OCI-LY3 (cell line): Measurements from ENCODE around the gene SFRP5.

Source experiments
- H2AFZ ChIP-seq: fragments of 200-600, 300-600 bp; shearing (Covaris generic); 2 replicates; pipeline ENCODE4 v1.6.0; 2014; ENCODE audit warnings: antibody characterized with exemption, low read depth, low read length
- H3K27ac ChIP-seq: fragments of 200-600, 300-600 bp; sonication (generic); 2 replicates; pipeline ENCODE4 v1.5.1; 2014; ENCODE audit warnings: mild to moderate bottlenecking, low read length, moderate library complexity, mixed read lengths
- H3K27me3 ChIP-seq: fragments of 200-600, 300-600 bp; sonication (generic); 2 replicates; pipeline ENCODE4 v1.6.1; 2014; ENCODE audit warnings: low read depth, low read length, mixed read lengths
- H3K36me3 ChIP-seq: fragments of 200-600, 300-600 bp; sonication (generic); replicated peaks from 2 replicates; pipeline ENCODE3; 2014; ENCODE audit warnings: low read depth, low read length, mixed read lengths
- H3K4me1 ChIP-seq: fragments of 300-600, 200-600 bp; sonication (generic); 2 replicates; pipeline ENCODE4 v1.6.1; 2014; ENCODE audit warnings: low read length, mixed read lengths
- H3K4me2 ChIP-seq: fragments of 200-600, 300-600 bp; sonication (generic); 2 replicates; pipeline ENCODE4 v1.6.1; 2014; ENCODE audit warnings: low read length, mixed read lengths
- H3K4me3 ChIP-seq: fragments of 300-600, 200-600 bp; sonication (generic); 2 replicates; pipeline ENCODE4 v1.5.1; 2014; ENCODE audit warnings: antibody characterized with exemption, mild to moderate bottlenecking, low read length, moderate library complexity
- H3K79me2 ChIP-seq: fragments of 300-600, 200-600 bp; shearing (Covaris generic); 2 replicates; pipeline ENCODE4 v1.6.1; 2014; ENCODE audit warnings: mild to moderate bottlenecking, low read length, mixed read lengths
- H3K9ac ChIP-seq: fragments of 300-600, 200-600 bp; shearing (Covaris generic); 2 replicates; pipeline ENCODE4 v1.6.0; 2014; ENCODE audit warnings: mild to moderate bottlenecking, low read length, moderate library complexity
- H3K9me3 ChIP-seq: fragments of 200-600, 300-600 bp; shearing (Covaris generic); 2 replicates; pipeline ENCODE4 v1.6.1; 2014; ENCODE audit warnings: low read length, mixed read lengths; ENCODE audit not compliant: insufficient read depth
- H4K20me1 ChIP-seq: fragments of 200-600, 300-600 bp; sonication (generic); 2 replicates; pipeline ENCODE4 v1.6.1; 2016; ENCODE audit warnings: low read length, mixed read lengths; ENCODE audit not compliant: insufficient read depth
- EZH2phosphoT487 ChIP-seq: fragments of 200-600 bp; shearing (Covaris generic); IDR thresholded peaks from 2 replicates; pipeline ENCODE4 v1.6.1; 2018; ENCODE audit warnings: antibody characterized with exemption, mixed run types, low read depth
- TF ChIP-seq, protein P1 (sequence below): fragments of 200-600, 300-600 bp; sonication (generic); IDR thresholded peaks from 2 replicates; pipeline ENCODE4 v1.5.1; 2014; ENCODE audit warnings: antibody characterized with exemption, low read length, low read depth

Gene SFRP5

DNA sequence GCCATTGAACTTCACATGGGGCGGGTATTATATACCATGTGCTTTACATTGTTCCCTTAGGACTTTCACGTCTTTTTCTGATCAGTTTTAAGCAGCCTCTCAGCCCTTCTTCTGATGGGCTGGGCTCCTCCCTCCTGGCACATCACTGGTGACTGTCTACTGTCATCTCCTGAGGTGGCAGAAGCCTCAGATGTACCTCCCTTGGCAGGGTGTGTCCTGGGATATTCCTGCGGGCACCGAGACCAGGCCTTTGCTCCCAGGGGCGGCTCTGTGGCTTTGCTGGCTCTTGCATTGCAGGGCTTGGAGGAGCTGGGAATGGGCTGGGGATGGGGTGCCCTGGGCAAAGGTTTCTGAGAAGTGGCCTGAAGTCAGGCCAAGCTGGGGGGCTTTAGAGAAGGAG is 43.2 kb upstream of the SFRP5 start:
- Histone ChIP-seq H4K20me1 (no peaks in the 10 kb centered on the region), H3K79me2 (no peaks in the 10 kb centered on the region), H3K36me3 (no peaks in the 10 kb centered on the region), H2AFZ (no peak overlapping the region), H3K4me2 (no peak overlapping the region), H3K27ac (no peak overlapping the region), H3K4me1 (no peaks in the 10 kb centered on the region), H3K9ac (no peak overlapping the region), H3K4me3 (no peak overlapping the region), H3K27me3 (no peaks in the 10 kb centered on the region), H3K9me3 (no peaks in the 10 kb centered on the region)
- TF ChIP-seq, protein P1, sequence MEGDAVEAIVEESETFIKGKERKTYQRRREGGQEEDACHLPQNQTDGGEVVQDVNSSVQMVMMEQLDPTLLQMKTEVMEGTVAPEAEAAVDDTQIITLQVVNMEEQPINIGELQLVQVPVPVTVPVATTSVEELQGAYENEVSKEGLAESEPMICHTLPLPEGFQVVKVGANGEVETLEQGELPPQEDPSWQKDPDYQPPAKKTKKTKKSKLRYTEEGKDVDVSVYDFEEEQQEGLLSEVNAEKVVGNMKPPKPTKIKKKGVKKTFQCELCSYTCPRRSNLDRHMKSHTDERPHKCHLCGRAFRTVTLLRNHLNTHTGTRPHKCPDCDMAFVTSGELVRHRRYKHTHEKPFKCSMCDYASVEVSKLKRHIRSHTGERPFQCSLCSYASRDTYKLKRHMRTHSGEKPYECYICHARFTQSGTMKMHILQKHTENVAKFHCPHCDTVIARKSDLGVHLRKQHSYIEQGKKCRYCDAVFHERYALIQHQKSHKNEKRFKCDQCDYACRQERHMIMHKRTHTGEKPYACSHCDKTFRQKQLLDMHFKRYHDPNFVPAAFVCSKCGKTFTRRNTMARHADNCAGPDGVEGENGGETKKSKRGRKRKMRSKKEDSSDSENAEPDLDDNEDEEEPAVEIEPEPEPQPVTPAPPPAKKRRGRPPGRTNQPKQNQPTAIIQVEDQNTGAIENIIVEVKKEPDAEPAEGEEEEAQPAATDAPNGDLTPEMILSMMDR: no peak
- no peak for TF ChIP-seq EZH2phosphoT487

DNA sequence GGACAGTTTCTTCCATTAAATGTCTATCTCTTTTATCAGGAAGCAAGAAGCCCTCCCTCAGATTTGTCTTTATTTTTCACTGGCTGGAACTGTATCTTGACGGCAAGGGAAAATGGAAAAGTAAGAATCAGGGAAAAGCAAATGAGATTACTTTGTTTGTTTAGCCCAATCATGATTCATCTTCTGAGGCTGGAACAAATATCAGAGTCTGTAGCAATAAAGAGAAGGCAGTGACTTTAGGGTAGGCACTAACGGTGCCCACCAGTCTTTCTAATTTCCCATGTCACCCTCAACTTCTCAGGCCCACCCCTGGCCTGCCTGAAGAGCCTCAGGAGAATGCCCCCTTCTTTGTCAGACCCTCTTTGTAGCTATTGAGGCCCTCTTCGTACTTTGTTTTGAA is 41.5 kb upstream of the SFRP5 start:
- H3K4me3 ChIP-seq: no peak overlapping the region
- TF ChIP-seq EZH2phosphoT487: no peak
- TF ChIP-seq, protein P1: no peak
- no peak overlapping the region for H3K4me2 ChIP-seq
- no peaks in the 10 kb centered on the region for H3K9me3 ChIP-seq
- H3K4me1 ChIP-seq: no peaks in the 10 kb centered on the region
- no peaks in the 10 kb centered on the region for H3K79me2 ChIP-seq
- H3K27ac ChIP-seq: no peak overlapping the region
- H2AFZ ChIP-seq: no peak overlapping the region
- no peaks in the 10 kb centered on the region for H3K27me3 ChIP-seq
- H4K20me1 ChIP-seq: no peaks in the 10 kb centered on the region
- H3K36me3 ChIP-seq: no peaks in the 10 kb centered on the region
- H3K9ac ChIP-seq: no peak overlapping the region

DNA sequence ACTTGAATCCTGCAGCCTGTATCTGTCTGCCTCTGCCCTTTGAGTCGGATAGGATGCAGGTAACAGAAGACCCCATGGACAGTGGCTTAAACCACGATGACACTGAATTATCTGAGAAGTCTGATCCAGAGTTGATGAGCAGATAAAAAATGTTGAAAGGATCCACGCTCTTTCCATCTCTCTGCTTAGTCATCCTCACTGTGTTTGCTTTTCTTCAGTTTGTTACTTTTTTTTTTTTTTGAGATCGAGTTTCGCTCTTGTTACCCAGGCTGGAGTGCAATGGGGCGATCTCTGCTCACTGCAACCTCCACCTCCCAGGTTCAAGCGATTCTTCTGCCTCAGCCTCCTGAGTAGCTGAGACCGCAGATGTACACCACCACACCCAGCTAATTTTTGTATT is 40.9 kb upstream of the SFRP5 start:
- Histone ChIP-seq H3K4me3 (no peak overlapping the region), H2AFZ (no peak overlapping the region), H3K79me2 (no peaks in the 10 kb centered on the region), H3K9ac (no peak overlapping the region), H3K9me3 (no peaks in the 10 kb centered on the region), H3K36me3 (no peaks in the 10 kb centered on the region), H3K4me2 (no peak overlapping the region), H4K20me1 (no peaks in the 10 kb centered on the region), H3K4me1 (no peaks in the 10 kb centered on the region), H3K27ac (no peak overlapping the region), H3K27me3 (no peaks in the 10 kb centered on the region)
- no peak for TF ChIP-seq EZH2phosphoT487
- TF ChIP-seq, protein P1: no peak

DNA sequence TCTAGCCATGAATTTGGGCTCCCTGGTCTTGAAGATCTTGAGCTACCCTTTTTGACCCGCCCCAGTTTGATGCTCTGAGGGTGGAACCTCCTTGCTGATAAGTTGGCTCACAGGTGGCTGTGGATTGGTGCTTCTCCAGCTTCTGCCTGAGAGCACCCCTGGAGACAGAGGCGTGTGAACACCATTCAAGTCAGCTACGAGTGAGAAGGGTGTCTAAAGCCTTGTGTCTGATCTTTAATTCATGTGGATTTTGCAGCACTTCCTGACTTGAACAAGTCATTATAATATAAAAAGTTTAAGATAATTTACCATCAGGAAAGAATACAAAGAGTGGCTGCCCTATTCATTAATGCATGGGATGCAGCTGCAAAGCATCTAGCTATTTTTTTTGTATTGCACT is 40.2 kb upstream of the SFRP5 start:
- H3K27ac ChIP-seq: no peak overlapping the region
- H3K79me2 ChIP-seq: no peaks in the 10 kb centered on the region
- no peaks in the 10 kb centered on the region for H3K36me3 ChIP-seq
- H2AFZ ChIP-seq: no peak overlapping the region
- H4K20me1 ChIP-seq: no peaks in the 10 kb centered on the region
- H3K4me2 ChIP-seq: no peak overlapping the region
- no peaks in the 10 kb centered on the region for H3K4me1 ChIP-seq
- TF ChIP-seq EZH2phosphoT487: no peak
- TF ChIP-seq, protein P1: no peak
- H3K27me3 ChIP-seq: no peaks in the 10 kb centered on the region
- H3K4me3 ChIP-seq: no peak overlapping the region
- no peak overlapping the region for H3K9ac ChIP-seq
- H3K9me3 ChIP-seq: no peaks in the 10 kb centered on the region
